Myocyte (in vitro differentiated cells): Measurements from ENCODE around the gene HEBP1. TPM values are rescaled to one million over a fixed set of nuclear protein-coding genes. Genes with fewer than 3 reads are reported as not detected.

Source experiments
- total RNA-seq: library from RNA; depleted of rRNA; stranded (reverse); fragments of >200 nt; gene quantifications from 2 replicates; pipeline ENCODE4 v1.2.3, GENCODE V29; 2014

Gene HEBP1
- total RNA-seq, 1 donor from 2014 or later = 5.9 TPM

Other genes starting within 250 kb of the HEBP1 start
- 5.1 and 6.4 TPM in 2 replicates for gene APOLD1, start 214.6 kb downstream of the HEBP1 start, total RNA-seq
- 57.4 and 63.7 TPM in 2 replicates for gene DDX47, start 186.9 kb downstream of the HEBP1 start, total RNA-seq
- gene GPRC5A, start 108.7 kb downstream of the HEBP1 start, total RNA-seq = 0.42 and 1.4 TPM in 2 replicates
- not detected in 2 replicates for gene GPRC5D, start 48.1 kb downstream of the HEBP1 start, total RNA-seq
- 4.1 and 6.1 TPM in 2 replicates for gene FAM234B, start 44.1 kb upstream of the HEBP1 start, total RNA-seq
- gene GSG1, start 103.4 kb upstream of the HEBP1 start, total RNA-seq = 2.3 TPM in 2 replicates
- gene EMP1, start 196.5 kb upstream of the HEBP1 start, total RNA-seq = 54.9 and 141 TPM in 2 replicates